SK-N-SH treated with all-trans-retinoic acid at 6 μM for 48 hours (cell line): Measurements from ENCODE around the gene PHOSPHO1.

Experiments used
- ATAC-seq: fragments of 200-7000 bp; cut with Tn5 transposase; 3 replicates; pipeline ENCODE4 v1.9.1; 2020; ENCODE audit warnings: mild to moderate bottlenecking, moderate library complexity
- ARNTL ChIP-seq: fragments of 450-650 bp; formaldehyde crosslinking; IDR thresholded peaks from 2 replicates; pipeline ENCODE4 v1.5.0; 2020; ENCODE audit warnings: low read depth, mild to moderate bottlenecking, moderate library complexity, borderline replicate concordance
- BACH2 ChIP-seq: fragments of 250-450 bp; sonication (Bioruptor Pico); IDR thresholded peaks from 2 replicates; pipeline ENCODE4 v1.9.0; 2021; ENCODE audit warnings: mild to moderate bottlenecking, borderline replicate concordance
- CSDC2 ChIP-seq: fragments of 250-450 bp; sonication (Bioruptor Pico); IDR thresholded peaks from 2 replicates; pipeline ENCODE4 v1.5.0; 2020; ENCODE audit warnings: mild to moderate bottlenecking, moderate library complexity
- ESRRG ChIP-seq: fragments of 250-450 bp; sonication (Bioruptor Pico); IDR thresholded peaks from 2 replicates; pipeline ENCODE4 v1.6.1; 2021; ENCODE audit warnings: mild to moderate bottlenecking
- GLIS3 ChIP-seq: fragments of 250-450 bp; sonication (Bioruptor Pico); IDR thresholded peaks from 2 replicates; pipeline ENCODE4 v1.5.0; 2020; ENCODE audit warnings: mild to moderate bottlenecking, moderate library complexity
- ISL1 ChIP-seq: fragments of 250-450 bp; sonication (Bioruptor Pico); IDR thresholded peaks from 2 replicates; pipeline ENCODE4 v2.1.2; 2022; ENCODE audit warnings: mild to moderate bottlenecking, moderate library complexity
- OSR1 ChIP-seq: fragments of 250-450 bp; sonication (Bioruptor Pico); IDR thresholded peaks from 2 replicates; pipeline ENCODE4 v1.8.0; 2022; ENCODE audit warnings: moderate library complexity, mild to moderate bottlenecking, inconsistent platforms
- PATZ1 ChIP-seq: fragments of 250-450 bp; sonication (Bioruptor Pico); IDR thresholded peaks from 2 replicates; pipeline ENCODE4 v1.8.0; 2020; ENCODE audit warnings: mild to moderate bottlenecking, moderate library complexity, borderline replicate concordance
- PPARA ChIP-seq: fragments of 250-450 bp; sonication (Bioruptor Pico); IDR thresholded peaks from 2 replicates; pipeline ENCODE4 v1.5.0; 2020; ENCODE audit warnings: mild to moderate bottlenecking, borderline replicate concordance
- SNAI2 ChIP-seq: fragments of 250-450 bp; sonication (Bioruptor Pico); IDR thresholded peaks from 2 replicates; pipeline ENCODE4 v1.5.0; 2020; ENCODE audit warnings: mild to moderate bottlenecking, moderate library complexity
- TCF4 ChIP-seq: fragments of 250-450 bp; sonication (Bioruptor Pico); IDR thresholded peaks from 2 replicates; pipeline ENCODE4 v1.8.0; 2021; ENCODE audit warnings: mild to moderate bottlenecking, moderate library complexity, borderline replicate concordance
- TSHZ2 ChIP-seq: fragments of 250-450 bp; sonication (Bioruptor Pico); IDR thresholded peaks from 2 replicates; pipeline ENCODE4 v1.5.0; 2020; ENCODE audit warnings: mild to moderate bottlenecking, moderate library complexity
- ZC3H10 ChIP-seq: fragments of 250-450 bp; sonication (Bioruptor Pico); IDR thresholded peaks from 2 replicates; pipeline ENCODE4 v1.5.1; 2021; ENCODE audit warnings: mild to moderate bottlenecking, moderate library complexity
- ZFP3 ChIP-seq: fragments of 250-450 bp; sonication (Bioruptor Pico); IDR thresholded peaks from 2 replicates; pipeline ENCODE4 v1.5.0; 2020; ENCODE audit warnings: mild to moderate bottlenecking, moderate library complexity
- ZFP30 ChIP-seq: fragments of 450-650 bp; formaldehyde crosslinking; IDR thresholded peaks from 2 replicates; pipeline ENCODE4 v1.5.0; 2022; ENCODE audit warnings: mild to moderate bottlenecking, moderate library complexity
- ZNF565 ChIP-seq: fragments of 450-650 bp; formaldehyde crosslinking; conservative IDR thresholded peaks from 2 replicates; pipeline ENCODE4 v1.5.0; 2020; ENCODE audit warnings: low read depth, mild to moderate bottlenecking, moderate library complexity
- ZNF70 ChIP-seq: fragments of 450-650 bp; formaldehyde crosslinking; IDR thresholded peaks from 2 replicates; pipeline ENCODE4 v1.5.0; 2020; ENCODE audit warnings: mild to moderate bottlenecking, moderate library complexity
- TF ChIP-seq, protein P1 (sequence below): fragments of 250-450 bp; sonication (Bioruptor Pico); IDR thresholded peaks from 2 replicates; pipeline ENCODE4 v1.8.0; 2021; ENCODE audit warnings: low read depth, mild to moderate bottlenecking, moderate library complexity, borderline replicate concordance
- TF ChIP-seq, protein P2 (sequence below): fragments of 250-450 bp; sonication (Bioruptor Pico); IDR thresholded peaks from 2 replicates; pipeline ENCODE4 v1.5.1; 2020; ENCODE audit warnings: low read depth, mild to moderate bottlenecking, moderate library complexity

PHOSPHO1 gene

DNA sequence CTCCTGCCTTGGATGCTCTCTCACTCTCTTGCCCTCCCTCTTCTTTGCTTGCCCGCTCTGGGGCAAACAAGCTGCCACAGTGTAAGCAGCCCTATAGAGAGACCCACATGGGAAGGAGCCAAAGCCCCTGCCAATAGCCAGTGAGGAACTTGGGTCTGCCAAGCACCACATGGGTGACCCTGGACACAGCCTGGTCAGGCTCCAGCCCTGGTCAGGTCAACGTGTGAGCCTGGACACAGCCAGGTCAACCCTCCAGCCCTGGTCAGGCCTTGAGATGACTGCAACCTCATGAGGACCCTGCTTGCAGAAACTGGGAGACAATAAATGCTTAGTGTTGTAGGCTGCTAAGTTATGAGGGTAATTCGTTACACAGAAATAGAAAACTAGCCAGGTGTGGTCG, 14.3 kb upstream of the PHOSPHO1 start:
- TF ChIP-seq, protein P1, sequence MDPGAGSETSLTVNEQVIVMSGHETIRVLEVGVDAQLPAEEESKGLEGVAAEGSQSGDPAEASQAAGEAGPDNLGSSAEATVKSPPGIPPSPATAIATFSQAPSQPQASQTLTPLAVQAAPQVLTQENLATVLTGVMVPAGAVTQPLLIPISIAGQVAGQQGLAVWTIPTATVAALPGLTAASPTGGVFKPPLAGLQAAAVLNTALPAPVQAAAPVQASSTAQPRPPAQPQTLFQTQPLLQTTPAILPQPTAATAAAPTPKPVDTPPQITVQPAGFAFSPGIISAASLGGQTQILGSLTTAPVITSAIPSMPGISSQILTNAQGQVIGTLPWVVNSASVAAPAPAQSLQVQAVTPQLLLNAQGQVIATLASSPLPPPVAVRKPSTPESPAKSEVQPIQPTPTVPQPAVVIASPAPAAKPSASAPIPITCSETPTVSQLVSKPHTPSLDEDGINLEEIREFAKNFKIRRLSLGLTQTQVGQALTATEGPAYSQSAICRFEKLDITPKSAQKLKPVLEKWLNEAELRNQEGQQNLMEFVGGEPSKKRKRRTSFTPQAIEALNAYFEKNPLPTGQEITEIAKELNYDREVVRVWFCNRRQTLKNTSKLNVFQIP (CRISPR knock-in tag): no peak
- TF ChIP-seq TCF4 (CRISPR knock-in tag) (no peak), ZNF70 (CRISPR knock-in tag) (no peak)
- ATAC-seq: no peak

DNA sequence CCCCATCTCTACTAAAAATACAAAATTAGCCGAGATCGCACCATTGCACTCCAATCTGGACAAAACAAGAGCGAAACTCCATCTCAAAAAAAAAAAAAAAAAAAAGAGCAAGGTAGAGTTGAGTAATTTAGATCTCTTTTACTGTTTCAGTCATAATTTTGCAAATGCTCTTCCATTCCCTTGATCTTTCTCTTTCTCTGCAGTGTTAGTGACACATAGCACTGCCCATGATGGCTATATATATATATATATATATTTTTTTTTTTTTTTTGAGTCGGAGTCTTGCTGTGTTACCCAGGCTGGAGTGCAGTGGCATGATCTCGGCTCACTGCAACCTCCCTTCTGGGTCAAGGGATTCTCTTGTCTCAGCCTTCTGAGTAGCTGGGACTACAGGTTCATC, 12.2 kb upstream of the PHOSPHO1 start:
- ATAC-seq: no peak
- TF ChIP-seq BACH2 (CRISPR knock-in tag) (no peak), CSDC2 (CRISPR knock-in tag) (no peak), PPARA (no peak), ARNTL (CRISPR knock-in tag) (no peak), OSR1 (CRISPR knock-in tag) (no peak), ZFP30 (CRISPR knock-in tag) (no peak), ZC3H10 (CRISPR knock-in tag) (no peak), ZFP3 (CRISPR knock-in tag) (no peak), ESRRG (CRISPR knock-in tag) (no peak)
- TF ChIP-seq, protein P1 (CRISPR knock-in tag): no peak

- no peak; the same call in 1 of the 3 replicates for ATAC-seq
Observed at GRCh38 chr17:49241692-49242397, 11.3 kb upstream of the PHOSPHO1 start.

GRCh38 chr17:49241040-49241439, 10.5 kb upstream of the PHOSPHO1 start:
- ATAC-seq: no peak
- TF ChIP-seq ZNF565 (CRISPR knock-in tag) (no peak), ZFP3 (CRISPR knock-in tag) (no peak), TSHZ2 (no peak), OSR1 (CRISPR knock-in tag) (no peak), PATZ1 (CRISPR knock-in tag) (no peak), TCF4 (CRISPR knock-in tag) (no peak), ARNTL (CRISPR knock-in tag) (no peak), PPARA (no peak), CSDC2 (CRISPR knock-in tag) (no peak), ESRRG (CRISPR knock-in tag) (no peak), SNAI2 (CRISPR knock-in tag) (no peak), GLIS3 (CRISPR knock-in tag) (no peak), ISL1 (CRISPR knock-in tag) (no peak)
- TF ChIP-seq, protein P2, sequence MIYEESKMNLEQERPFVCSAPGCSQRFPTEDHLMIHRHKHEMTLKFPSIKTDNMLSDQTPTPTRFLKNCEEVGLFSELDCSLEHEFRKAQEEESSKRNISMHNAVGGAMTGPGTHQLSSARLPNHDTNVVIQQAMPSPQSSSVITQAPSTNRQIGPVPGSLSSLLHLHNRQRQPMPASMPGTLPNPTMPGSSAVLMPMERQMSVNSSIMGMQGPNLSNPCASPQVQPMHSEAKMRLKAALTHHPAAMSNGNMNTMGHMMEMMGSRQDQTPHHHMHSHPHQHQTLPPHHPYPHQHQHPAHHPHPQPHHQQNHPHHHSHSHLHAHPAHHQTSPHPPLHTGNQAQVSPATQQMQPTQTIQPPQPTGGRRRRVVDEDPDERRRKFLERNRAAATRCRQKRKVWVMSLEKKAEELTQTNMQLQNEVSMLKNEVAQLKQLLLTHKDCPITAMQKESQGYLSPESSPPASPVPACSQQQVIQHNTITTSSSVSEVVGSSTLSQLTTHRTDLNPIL (CRISPR knock-in tag): no peak

More at GRCh38 chr17:49241692-49242397, 11.3 kb upstream of the PHOSPHO1 start:
- TF ChIP-seq BACH2 (CRISPR knock-in tag) (no peak), ESRRG (CRISPR knock-in tag) (no peak), ZC3H10 (CRISPR knock-in tag) (no peak), ISL1 (CRISPR knock-in tag) (no peak), CSDC2 (CRISPR knock-in tag) (no peak), ZNF70 (CRISPR knock-in tag) (no peak)
- TF ChIP-seq, protein P2 (CRISPR knock-in tag): no peak
- TF ChIP-seq, protein P1 (CRISPR knock-in tag): no peak
